ENCODE measurements around the gene EXPH5.
"Not testable (repeated sequence)": the region's sequence is repeated elsewhere in the genome, so short reads cannot be mapped to it uniquely, and the experiment has no call there.

The EXPH5 gene

GRCh38 chr11:108593214-108593922, at the start of gene EXPH5:
Gene EXPH5, minus strand, starts transcription at chr11:108593768. Its CDS starts 232 bp downstream, at chr11:108593536.
- DNase-seq (ENCODE audit: low read depth): peak; percentile 74

- not testable (repeated sequence) for DNase-seq (ENCODE audit: low read depth)
Observed at GRCh38 chr11:108641752-108642151, 48.2 kb upstream of the EXPH5 start.

- no peak for DNase-seq (ENCODE audit: low read depth)
Observed at GRCh38 chr11:108639146-108639545, 45.6 kb upstream of the EXPH5 start.

- no peak for DNase-seq (ENCODE audit: low read depth)
Observed at GRCh38 chr11:108636222-108636621, 42.7 kb upstream of the EXPH5 start.

- DNase-seq (ENCODE audit: low read depth): no peak
Observed at GRCh38 chr11:108635106-108635505, 41.5 kb upstream of the EXPH5 start.

- DNase-seq (ENCODE audit: low read depth): no peak
Observed at GRCh38 chr11:108632041-108632704, 38.6 kb upstream of the EXPH5 start.

- DNase-seq (ENCODE audit: low read depth): no peak
Observed at GRCh38 chr11:108629274-108629673, 35.7 kb upstream of the EXPH5 start.

GRCh38 chr11:108628812-108629211, 35.2 kb upstream of the EXPH5 start:
- no peak for DNase-seq (ENCODE audit: low read depth)

- DNase-seq (ENCODE audit: low read depth): no peak
Observed at GRCh38 chr11:108628326-108628725, 34.8 kb upstream of the EXPH5 start.

- no peak for DNase-seq (ENCODE audit: low read depth)
Observed at GRCh38 chr11:108624196-108624925, 30.8 kb upstream of the EXPH5 start.

- no peak for DNase-seq (ENCODE audit: low read depth)
Observed at GRCh38 chr11:108622341-108622740, 28.8 kb upstream of the EXPH5 start.

- DNase-seq (ENCODE audit: low read depth): no peak
Observed at GRCh38 chr11:108620958-108621772, 27.6 kb upstream of the EXPH5 start.

- no peak for DNase-seq (ENCODE audit: low read depth)
Observed at GRCh38 chr11:108618529-108618928, 25.0 kb upstream of the EXPH5 start.

GRCh38 chr11:108617055-108617454, 23.5 kb upstream of the EXPH5 start:
- DNase-seq (ENCODE audit: low read depth): no peak

GRCh38 chr11:108616549-108616948, 23.0 kb upstream of the EXPH5 start:
- DNase-seq (ENCODE audit: low read depth): no peak

- no peak for DNase-seq (ENCODE audit: low read depth)
Observed at GRCh38 chr11:108614086-108614485, 20.5 kb upstream of the EXPH5 start.

- DNase-seq (ENCODE audit: low read depth): no peak
Observed at GRCh38 chr11:108609682-108610081, 16.1 kb upstream of the EXPH5 start.

GRCh38 chr11:108608548-108608947, 15.0 kb upstream of the EXPH5 start:
- no peak for DNase-seq (ENCODE audit: low read depth)

GRCh38 chr11:108606495-108607160, 13.1 kb upstream of the EXPH5 start:
- no peak for DNase-seq (ENCODE audit: low read depth)

- no peak for DNase-seq (ENCODE audit: low read depth)
Observed at GRCh38 chr11:108606070-108606469, 12.5 kb upstream of the EXPH5 start.

- not testable (repeated sequence) for DNase-seq (ENCODE audit: low read depth)
Observed at GRCh38 chr11:108602818-108603217, 9.2 kb upstream of the EXPH5 start.

- DNase-seq (ENCODE audit: low read depth): no peak
Observed at GRCh38 chr11:108601150-108601549, 7.6 kb upstream of the EXPH5 start.
